Raji (cell line): ENCODE data around the gene RETN.

ENCODE experiments used
- POLR2A ChIP-seq: IDR thresholded peaks from 2 replicates; pipeline ENCODE4 v1.6.1; 2011; ENCODE audit warnings: low read depth, low read length, control low read depth; ENCODE audit not compliant: insufficient read depth

RETN gene

GRCh38 chr19:7704280-7705060, 35.6 kb downstream of the RETN start:
- no peak for TF ChIP-seq POLR2A

DNA sequence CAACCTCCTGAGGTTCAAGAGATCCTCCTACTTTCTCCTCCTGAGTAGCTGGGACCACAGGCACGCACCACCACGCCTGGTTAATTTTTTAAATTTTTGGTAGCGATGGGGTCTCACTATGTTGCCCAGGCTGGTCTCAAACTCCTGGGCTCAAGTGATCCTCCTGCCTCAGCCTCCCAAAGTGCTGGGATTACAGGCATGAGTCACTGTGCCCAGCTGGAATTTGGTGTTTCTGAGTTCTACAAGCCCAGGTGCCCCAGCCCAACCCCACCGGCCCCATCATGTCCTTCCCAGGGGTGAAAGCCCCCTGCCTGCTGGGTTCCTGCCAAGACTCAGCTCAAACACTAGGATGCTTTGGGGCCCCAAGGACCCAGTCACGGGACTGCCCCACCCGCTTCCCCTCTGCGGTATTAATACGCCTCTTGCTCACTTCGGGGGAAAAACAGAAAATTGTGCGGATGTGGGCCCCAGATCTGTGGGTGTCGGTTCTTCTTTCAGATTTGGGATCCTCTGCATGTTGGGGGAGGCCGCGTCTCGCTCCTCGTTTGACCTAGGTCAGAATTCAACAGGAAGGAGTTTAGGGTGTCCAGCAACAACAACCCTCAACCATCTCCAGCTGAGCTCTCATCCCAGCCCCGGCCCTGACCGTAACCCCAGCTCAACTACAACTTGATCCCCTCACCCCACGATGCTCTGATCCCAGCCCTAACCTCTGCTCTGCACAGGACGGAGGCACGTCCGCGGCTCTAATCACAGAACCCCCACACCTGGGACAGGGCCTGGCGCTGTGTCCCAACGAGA, 36.7 kb downstream of the RETN start:
- no peak for TF ChIP-seq POLR2A

GRCh38 chr19:7706188-7706954, 37.5 kb downstream of the RETN start:
- TF ChIP-seq POLR2A = no peak

- no peak for TF ChIP-seq POLR2A
Measured at GRCh38 chr19:7706955-7707456, 38.2 kb downstream of the RETN start.

DNA sequence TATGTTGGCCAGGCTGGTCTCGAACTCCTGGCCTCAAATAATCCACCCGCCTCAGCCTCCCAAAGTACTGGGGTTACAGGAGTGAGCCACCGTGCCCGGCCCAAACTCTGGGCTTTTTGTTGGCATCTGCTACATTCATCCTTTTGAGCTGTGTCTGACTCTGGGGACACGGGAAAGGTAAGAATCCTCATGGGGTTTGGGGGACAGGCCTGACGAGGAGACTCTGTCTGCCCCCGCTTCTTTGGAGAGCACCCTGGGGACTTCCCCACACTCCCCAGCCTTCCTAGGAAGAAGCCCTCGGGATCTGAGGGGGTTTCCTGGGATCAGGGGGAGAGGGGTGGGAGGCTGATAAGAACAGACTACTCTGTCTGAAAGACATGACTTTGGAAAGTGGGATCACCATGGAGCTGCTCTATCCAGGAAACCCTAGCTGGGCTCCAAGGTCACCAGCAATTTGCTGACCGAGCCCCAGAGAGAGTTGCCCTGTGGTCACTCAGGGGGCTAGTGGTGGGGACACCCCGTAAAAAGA, 41.1 kb downstream of the RETN start:
- no peak for TF ChIP-seq POLR2A

- no peak for TF ChIP-seq POLR2A
Measured at GRCh38 chr19:7710616-7711015, 41.8 kb downstream of the RETN start.

GRCh38 chr19:7715671-7716070, 46.8 kb downstream of the RETN start:
- no peak for TF ChIP-seq POLR2A

- TF ChIP-seq POLR2A = no peak
Measured at GRCh38 chr19:7716762-7717161, 47.9 kb downstream of the RETN start.

DNA sequence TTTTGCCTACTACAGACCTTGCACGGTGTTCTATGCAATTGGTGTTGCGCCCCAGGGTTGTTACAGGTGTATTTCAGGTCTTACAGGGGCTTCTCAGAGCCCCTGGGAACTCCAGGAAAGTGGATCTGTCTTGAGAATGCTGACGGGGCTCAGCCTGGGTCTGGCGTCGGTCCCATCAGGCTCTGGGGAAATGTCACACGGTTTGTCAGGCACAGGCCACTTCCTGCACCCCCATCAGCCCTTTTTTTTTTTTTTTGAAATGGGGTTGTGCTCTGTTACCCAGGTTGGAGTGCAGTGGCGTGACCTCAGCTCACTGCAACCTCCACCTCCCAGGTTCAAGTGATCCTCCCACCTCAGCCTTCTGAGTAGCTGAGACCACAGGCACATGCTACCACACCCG, 49.8 kb downstream of the RETN start:
- no peak for TF ChIP-seq POLR2A
